Hematopoietic multipotent progenitor cell (in vitro differentiated cells): ENCODE results near the gene OR2Y1. TPM values are rescaled to one million over a fixed set of nuclear protein-coding genes. Genes with fewer than 3 reads are reported as not detected.
A peak's percentile ranks its signal among the peaks of the same experiment; 100 is the strongest.
"Not testable (repeated sequence)": the region's sequence is repeated elsewhere in the genome, so short reads cannot be mapped to it uniquely, and the experiment has no call there.

ENCODE experiments used
- DNase-seq, 3 donors: peaks; one replicate each; pipeline ENCODE4 v3.0.0-alpha.2; 2011 to 2015; ENCODE audit warnings: low read depth in 2 of 3, low spot score in 2 of 3
- total RNA-seq: library from RNA; depleted of rRNA; stranded (reverse); fragments of >200 nt; gene quantifications from one replicate; pipeline ENCODE4 v1.2.3, GENCODE V29; 2012

OR2Y1 gene
- total RNA-seq, 1 donor, result not detected

GRCh38 chr5:180740953-180741352, 1.1 kb upstream of the OR2Y1 start:
- not testable (repeated sequence) for DNase-seq

DNA sequence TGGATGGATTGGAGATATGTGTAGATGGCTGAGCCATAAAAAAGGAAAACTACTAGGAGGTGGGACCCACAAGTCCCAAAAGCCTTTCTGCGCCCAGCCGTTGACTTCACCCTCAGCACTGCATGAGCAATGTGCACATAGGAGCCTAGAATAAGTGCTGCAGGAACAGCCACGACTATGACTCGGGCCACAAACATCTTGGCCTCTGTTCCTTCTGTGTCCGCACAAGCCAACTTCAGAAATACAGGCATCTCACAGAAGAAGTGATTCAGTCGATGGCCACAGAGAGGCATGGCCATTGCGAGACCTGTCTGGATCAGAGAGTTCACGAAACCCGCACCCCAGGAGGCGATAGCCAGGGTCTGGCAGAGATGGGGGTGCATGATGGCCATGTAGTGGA, 587 bp downstream of the OR2Y1 start:
- no peak for DNase-seq

DNA sequence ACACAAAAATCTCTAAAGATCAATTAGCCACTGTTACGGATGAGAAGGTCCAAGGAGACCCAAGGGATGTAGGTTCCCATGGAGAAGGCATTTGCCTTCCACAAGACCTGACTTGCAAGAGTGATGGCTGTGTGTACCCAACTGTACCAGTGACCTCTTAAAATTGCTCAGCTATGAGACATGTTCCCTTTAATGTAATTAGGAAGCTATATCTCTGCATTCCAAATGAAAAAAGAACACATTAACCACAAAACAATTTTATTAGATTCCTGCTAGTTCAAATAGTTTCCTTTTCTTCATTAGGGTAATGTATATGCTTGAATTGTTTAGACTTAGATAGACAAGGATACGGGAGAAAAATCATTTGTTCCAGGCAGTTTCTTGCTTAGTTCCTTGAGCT, 3.3 kb downstream of the OR2Y1 start:
- no peak for DNase-seq

DNA sequence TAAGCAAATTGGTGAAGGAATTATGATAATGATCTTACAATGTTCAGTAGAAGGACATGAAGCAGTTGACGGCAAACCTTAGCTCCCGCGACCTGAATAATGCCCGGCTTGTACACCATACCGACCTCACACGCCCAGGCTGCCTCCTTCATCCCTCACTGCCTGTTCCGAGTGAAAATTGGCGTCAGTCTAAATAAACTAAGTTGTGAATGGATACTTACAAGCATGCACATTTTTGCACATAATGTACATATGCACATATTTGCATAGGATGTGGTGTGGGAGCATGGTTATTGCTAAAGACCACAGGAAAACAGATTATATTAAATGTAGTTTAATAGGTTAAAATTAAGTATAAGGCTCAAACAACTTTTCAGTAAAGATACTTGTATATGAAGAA, 14.9 kb downstream of the OR2Y1 start:
- DNase-seq, result no peak

DNA sequence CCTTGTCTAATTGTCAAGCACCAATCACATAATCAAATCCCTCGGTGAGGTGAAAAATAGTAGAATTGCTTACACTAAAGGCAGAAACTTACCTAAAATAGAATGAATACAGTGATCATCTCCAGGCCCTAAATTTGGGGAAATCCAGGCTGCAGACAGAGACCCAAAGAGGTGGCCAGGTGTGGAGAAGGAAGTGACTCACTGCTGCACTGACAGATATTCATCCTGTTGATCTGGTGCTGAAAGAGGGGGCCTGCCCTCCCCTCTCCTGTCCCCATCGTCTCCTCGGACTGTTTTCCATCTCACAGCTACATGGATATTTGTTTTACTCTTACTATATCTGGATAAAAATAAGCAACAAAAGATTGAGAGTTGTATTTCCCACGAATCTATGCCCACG, 15.9 kb downstream of the OR2Y1 start:
- no peak for DNase-seq

DNA sequence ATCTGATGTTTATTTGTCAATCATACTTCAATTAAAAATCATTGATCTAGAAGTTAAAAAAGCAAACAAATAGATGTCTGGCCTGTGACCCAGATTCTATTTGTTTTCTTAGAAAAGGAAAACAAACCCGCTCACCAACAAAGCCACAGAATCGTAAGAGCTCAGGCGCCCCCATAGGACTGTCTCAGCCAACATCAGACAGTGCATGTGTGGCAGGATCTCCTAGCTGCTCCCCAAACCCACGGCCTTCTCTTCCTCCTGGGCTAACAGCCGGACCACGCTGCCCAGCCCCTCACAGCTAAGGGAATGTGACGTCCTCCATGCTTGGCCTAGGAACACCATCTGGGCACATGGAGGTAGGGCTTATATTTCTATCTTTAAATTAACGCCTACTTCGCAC, 19.4 kb downstream of the OR2Y1 start:
- DNase-seq, result no peak

DNA sequence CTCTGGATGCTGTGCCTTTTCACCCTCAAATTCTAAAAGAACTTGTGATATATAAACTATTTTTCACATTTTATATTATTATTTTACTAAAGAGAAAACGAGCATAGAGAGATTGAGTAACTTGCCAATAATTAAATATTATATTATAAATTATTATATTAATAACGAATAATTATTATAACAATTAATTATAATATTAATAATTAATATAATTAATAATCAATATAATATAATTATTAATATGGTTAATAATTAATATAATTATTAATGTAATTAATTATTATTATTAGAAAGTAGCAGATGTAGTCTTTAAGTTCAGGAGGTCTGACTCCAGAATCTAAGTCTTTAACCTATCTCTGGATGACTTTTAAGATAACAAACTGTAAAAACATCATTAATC, 20.1 kb downstream of the OR2Y1 start:
- no peak for DNase-seq

DNA sequence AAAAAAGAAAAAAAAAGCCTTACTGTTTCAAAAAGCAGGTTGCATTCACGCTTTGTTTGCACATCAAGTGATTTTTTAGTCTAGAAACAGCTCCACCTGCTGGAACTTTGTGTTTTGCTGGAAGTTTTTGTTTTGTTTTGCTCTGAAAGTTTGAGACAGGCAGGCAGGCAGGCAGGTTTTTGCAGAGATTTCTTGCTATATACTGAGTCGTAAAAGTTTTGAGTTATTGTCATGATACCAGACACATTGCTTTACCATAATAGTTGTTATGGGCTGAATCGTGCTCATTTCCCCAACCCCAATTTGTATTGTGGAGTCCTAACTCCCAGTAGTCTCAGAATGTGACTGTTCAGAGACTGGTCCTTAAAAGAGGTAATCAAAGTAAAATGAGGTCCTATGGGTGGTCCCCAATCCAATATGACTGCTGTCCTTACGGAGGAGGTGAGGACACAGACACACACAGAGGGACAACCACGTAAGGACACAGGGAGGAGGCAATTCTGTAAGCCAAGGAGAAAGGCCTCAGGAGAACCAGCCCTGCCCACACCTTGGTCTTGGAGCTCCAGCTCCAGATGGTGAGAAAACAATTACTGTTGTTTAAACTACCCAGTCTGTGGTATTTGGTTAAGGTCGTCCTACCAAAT, 20.9 kb downstream of the OR2Y1 start:
- peak; percentile 5 to 57 (median 9) for DNase-seq

- no peak for DNase-seq
Measured at GRCh38 chr5:180717989-180718388, 21.9 kb downstream of the OR2Y1 start.

DNA sequence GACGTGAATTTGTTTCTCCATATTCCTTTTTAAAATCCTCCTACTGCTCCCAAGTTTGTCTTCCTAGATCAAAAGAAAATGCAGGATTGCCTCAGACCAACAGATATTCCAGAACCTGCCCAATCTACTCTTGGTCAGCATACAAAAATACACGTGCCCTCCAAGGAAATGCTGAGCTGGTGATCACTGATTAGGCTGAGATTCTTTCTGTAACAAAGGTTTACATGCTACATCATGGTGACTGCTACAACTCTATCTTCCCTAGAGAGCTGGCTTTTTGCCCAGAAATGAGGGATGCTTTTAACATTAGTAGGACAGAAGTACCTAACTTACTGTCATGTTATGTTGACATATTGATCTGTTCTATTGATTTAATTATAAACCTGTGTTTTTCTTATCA, 35.5 kb downstream of the OR2Y1 start:
- DNase-seq, result no peak

DNA sequence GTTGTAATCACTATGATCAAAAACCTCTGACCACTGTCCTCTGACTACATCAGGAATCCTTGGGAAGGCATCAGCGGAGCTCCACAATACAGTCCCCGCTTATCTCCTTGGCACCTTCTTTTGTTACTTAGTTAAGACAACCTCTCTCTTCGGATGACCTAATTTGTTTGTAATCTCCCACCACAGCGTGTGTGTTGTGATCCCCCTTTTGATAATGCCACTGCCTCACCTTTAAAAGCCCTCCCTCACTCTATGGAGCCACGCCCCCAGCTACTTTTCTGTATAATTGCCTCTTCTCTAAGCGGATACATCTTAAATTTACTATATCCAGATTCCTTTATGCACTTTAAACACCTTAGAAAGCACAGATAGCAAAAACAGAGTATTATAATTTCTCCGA, 35.9 kb downstream of the OR2Y1 start:
- DNase-seq, result no peak

DNA sequence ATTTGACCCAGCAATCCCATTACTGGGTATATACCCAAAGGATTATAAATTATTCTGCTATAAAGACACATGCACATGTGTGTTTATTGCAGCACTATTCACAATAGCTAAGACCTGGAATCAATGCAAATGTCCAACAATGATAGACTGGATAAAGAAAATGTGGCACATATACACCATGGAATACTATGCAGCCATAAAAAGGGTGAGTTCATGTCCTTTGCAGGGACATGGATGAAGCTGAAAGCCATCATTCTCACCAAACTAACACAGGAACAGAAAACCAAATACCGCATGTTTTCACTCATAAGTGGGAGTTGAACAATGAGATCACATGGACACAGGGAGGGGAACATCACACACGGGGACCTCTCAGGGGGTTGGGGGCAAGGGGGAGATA, 36.5 kb downstream of the OR2Y1 start:
- DNase-seq, result not testable (repeated sequence)

- DNase-seq, result not testable (repeated sequence)
Measured at GRCh38 chr5:180700440-180700839, 39.4 kb downstream of the OR2Y1 start.

DNA sequence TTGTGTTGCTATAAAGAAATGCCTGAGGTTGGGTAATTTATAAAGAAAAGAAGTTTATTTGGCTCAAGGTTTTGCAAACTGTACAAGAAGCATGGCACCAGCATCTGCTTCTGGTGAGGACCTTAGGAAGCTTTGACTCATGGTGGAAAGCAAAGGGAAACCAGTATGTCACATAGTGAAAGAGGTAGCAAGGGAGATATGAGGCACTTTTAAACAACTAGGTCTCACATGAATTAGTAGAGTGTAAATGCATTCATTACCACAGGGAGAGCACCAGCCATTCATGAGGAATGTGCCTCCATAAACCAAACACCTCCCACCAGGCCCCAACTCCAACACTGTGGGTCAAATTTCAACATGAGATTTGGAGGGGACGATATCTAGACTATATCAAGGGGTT, 40.8 kb downstream of the OR2Y1 start:
- no peak for DNase-seq

- no peak for DNase-seq
Measured at GRCh38 chr5:180696116-180696515, 43.7 kb downstream of the OR2Y1 start.

GRCh38 chr5:180692429-180692828, 47.4 kb downstream of the OR2Y1 start:
- DNase-seq, result no peak

DNA sequence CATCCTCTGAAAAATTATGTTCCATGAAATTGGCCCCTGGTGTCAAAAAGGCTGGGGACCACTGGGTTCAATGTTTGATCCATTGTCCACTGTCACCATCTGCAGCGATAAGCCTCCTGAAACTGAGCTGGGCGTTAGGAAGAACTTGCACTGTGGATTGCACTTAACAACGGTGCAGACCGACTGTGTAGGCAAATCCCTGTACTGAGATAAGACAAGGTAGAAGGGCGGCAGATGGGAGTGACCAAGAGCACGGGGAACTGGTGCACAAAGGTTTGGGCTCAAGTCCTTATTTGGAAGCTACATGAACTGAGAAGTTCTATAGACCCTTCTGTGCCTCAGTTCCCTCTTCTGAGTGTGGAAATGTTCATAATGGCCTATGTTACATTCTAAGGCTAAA, 48.8 kb downstream of the OR2Y1 start:
- no peak for DNase-seq

- DNase-seq, result no peak
Measured at GRCh38 chr5:180690562-180690961, 49.3 kb downstream of the OR2Y1 start.

DNA sequence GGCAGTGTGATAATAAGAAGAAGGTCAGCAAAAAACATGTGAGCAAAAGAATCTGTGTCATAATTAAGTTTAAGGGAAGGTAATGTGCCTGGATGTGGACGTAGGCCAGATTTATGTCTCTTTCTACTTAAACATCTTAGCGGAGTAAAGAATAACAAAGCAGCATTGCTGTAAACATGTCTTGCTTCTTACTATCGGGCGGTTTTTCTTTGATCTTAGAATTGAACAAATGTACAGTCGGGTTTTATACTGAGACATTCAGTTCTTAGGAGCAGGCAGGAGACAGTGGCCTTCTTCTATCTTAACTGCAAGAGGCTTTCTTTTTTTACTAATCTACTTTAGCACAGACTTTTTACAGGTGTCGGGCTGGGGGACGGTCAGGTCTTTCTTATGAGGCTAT, 50.1 kb downstream of the OR2Y1 start:
- no peak for DNase-seq
